Measurements from ENCODE around the gene FOLR3.
"Not testable (repeated sequence)": the region's sequence is repeated elsewhere in the genome, so short reads cannot be mapped to it uniquely, and the experiment has no call there.

Gene FOLR3

GRCh38 chr11:72162891-72163492 lies 27.5 kb downstream of the FOLR3 start:
- peak; percentile 6 for DNase-seq (ENCODE audit: low read depth, low spot score)

- DNase-seq (ENCODE audit: low read depth, low spot score), result not testable (repeated sequence)
Observed at GRCh38 chr11:72164187-72164586, 28.7 kb downstream of the FOLR3 start.

GRCh38 chr11:72169046-72169555 lies 33.6 kb downstream of the FOLR3 start:
- DNase-seq (ENCODE audit: low read depth, low spot score), result not testable (repeated sequence)

GRCh38 chr11:72169754-72170153 lies 34.2 kb downstream of the FOLR3 start:
- not testable (repeated sequence) for DNase-seq (ENCODE audit: low read depth, low spot score)

GRCh38 chr11:72172043-72172442 lies 36.5 kb downstream of the FOLR3 start:
- DNase-seq (ENCODE audit: low read depth, low spot score), result not testable (repeated sequence)

- DNase-seq (ENCODE audit: low read depth, low spot score), result no peak
Observed at GRCh38 chr11:72173291-72173690, 37.8 kb downstream of the FOLR3 start.

- DNase-seq (ENCODE audit: low read depth, low spot score), result no peak
Observed at GRCh38 chr11:72174302-72175070, 39.0 kb downstream of the FOLR3 start.

GRCh38 chr11:72177656-72178055 lies 42.1 kb downstream of the FOLR3 start:
- DNase-seq (ENCODE audit: low read depth, low spot score), result no peak

- DNase-seq (ENCODE audit: low read depth, low spot score), result no peak
Observed at GRCh38 chr11:72179049-72179803, 43.7 kb downstream of the FOLR3 start.

- DNase-seq (ENCODE audit: low read depth, low spot score), result no peak
Observed at GRCh38 chr11:72179804-72180396, 44.4 kb downstream of the FOLR3 start.

GRCh38 chr11:72180892-72181552 lies 45.5 kb downstream of the FOLR3 start:
- not testable (repeated sequence) for DNase-seq (ENCODE audit: low read depth, low spot score)

DNA sequence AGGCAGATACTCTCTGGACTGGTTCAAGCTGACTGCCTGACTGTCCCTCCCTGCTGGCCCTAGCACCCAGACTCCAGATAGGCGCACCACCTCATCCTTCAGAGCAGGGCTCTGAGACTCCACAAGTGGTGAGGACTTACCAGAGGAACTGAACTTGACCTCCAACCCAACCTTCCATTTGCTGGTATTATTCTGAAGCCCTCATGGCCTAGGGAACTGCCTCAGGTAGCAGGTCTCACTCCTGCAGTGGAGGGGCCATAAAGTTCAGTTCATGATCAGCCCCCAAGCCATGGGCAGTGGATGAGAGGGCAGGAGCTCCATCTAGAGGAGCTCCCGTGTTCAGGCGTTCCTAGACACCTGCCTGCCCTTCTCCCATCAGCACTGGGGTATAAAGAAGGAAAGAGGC lies 46.0 kb downstream of the FOLR3 start:
- DNase-seq (ENCODE audit: low read depth, low spot score), result peak; percentile 70

GRCh38 chr11:72188267-72188666 lies 52.7 kb downstream of the FOLR3 start:
- DNase-seq (ENCODE audit: low read depth, low spot score), result no peak

All from ELF-1 (cell line).